ENCODE results near the gene PATJ. TPM values are rescaled to one million over a fixed set of nuclear protein-coding genes. Genes with fewer than 3 reads are reported as not detected.

PATJ gene
- total and polyA plus RNA-seq, 7 donors = 2.0 to 49.9 (median 17.1) TPM

DNA sequence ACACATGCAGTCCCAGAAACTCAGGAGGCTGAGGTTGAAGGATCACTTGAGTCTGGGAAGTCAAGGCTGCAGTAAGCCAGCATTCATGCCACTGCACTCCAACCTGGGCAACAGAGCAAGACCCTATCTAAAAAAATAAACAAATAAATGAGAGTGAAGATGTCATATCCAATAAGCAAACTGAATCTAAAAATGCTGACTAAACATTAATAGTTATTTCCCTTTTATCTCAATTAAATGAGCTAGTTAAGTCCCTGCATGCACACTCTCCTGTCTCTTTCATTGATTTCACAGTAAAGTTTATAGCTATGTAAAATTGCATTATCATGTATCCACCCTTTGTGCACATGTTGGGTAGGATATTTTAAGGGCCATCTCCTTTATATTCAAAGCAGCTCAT, 371.2 kb downstream of the PATJ start:
- H3K9me3 ChIP-seq = no peaks in the 10 kb centered on the region
- H3K27me3 ChIP-seq (ENCODE audit: insufficient read depth in 3 of 3, low read length in 2 of 3) = no peaks in the 10 kb centered on the region
- DNase-seq (no peak), ATAC-seq (no peak)
- peaks cover 15% of the 10 kb centered on the region for H3K4me1 ChIP-seq
- peaks cover 3 to 31% of the 10 kb centered on the region in 2 donors for H3K36me3 ChIP-seq (ENCODE audit: insufficient read depth in 1 of 2, low read depth in 1 of 2)
- H3K27ac ChIP-seq = no peak overlapping the region
- TF ChIP-seq, protein P1, sequence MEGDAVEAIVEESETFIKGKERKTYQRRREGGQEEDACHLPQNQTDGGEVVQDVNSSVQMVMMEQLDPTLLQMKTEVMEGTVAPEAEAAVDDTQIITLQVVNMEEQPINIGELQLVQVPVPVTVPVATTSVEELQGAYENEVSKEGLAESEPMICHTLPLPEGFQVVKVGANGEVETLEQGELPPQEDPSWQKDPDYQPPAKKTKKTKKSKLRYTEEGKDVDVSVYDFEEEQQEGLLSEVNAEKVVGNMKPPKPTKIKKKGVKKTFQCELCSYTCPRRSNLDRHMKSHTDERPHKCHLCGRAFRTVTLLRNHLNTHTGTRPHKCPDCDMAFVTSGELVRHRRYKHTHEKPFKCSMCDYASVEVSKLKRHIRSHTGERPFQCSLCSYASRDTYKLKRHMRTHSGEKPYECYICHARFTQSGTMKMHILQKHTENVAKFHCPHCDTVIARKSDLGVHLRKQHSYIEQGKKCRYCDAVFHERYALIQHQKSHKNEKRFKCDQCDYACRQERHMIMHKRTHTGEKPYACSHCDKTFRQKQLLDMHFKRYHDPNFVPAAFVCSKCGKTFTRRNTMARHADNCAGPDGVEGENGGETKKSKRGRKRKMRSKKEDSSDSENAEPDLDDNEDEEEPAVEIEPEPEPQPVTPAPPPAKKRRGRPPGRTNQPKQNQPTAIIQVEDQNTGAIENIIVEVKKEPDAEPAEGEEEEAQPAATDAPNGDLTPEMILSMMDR (IDR thresholded peaks at IDR 0.05) = no peak
- no peak overlapping the region for H3K4me3 ChIP-seq
- intact Hi-C loops (cut with DNase I) = no loop called here

DNA sequence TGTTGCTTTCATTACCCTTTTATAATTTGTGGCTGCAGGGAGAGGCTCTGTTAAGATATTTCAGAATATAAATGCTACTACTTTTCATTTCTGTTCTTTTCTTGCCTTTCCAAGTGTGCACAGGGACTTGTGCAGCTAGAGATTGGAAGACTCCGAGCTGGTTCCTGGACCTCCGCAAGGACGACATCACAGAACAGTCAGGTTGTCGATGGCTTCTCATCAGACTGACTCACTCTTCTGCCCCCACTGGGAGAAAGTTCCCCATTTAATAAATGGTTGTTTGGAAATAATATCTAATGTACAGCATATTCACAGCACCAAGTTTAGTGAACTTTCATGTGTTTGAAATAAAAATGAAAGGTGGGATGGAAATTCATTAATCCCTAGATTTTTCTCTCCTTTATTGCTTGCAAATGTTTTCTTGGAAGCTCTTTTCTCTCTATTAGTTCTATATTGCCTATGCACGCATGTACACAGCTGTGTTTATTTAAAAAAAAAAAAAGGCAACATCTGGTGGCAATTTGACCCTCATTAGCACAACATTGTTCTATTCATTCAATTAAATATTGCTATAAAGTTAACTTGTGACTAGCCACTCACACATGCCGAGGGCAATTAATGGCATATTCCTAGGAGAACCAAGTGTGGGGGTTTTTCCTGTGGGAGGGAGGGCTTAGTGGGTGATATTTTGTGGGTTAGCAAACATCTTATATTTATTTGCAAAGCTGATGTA, 374.9 kb downstream of the PATJ start:
- H3K36me3 ChIP-seq (ENCODE audit: insufficient read depth in 1 of 2, low read depth in 1 of 2) = peaks cover 3 to 36% of the 10 kb centered on the region in 2 donors
- no peaks in the 10 kb centered on the region for H3K9me3 ChIP-seq
- peaks cover 4% of the 10 kb centered on the region for H3K4me1 ChIP-seq
- ATAC-seq = no peak
- intact Hi-C loops (cut with DNase I) = no loop called here
- TF ChIP-seq, protein P1 (IDR thresholded peaks at IDR 0.05) = no peak
- no peak for DNase-seq
- H3K27me3 ChIP-seq (ENCODE audit: insufficient read depth in 3 of 3, low read length in 2 of 3) = no peaks in the 10 kb centered on the region
- no peak overlapping the region for H3K27ac ChIP-seq
- WGBS, 3 donors = 76 to 88% (median 86%) methylated on average over 6 of the region's 6 CpGs
- no peak overlapping the region for H3K4me3 ChIP-seq

DNA sequence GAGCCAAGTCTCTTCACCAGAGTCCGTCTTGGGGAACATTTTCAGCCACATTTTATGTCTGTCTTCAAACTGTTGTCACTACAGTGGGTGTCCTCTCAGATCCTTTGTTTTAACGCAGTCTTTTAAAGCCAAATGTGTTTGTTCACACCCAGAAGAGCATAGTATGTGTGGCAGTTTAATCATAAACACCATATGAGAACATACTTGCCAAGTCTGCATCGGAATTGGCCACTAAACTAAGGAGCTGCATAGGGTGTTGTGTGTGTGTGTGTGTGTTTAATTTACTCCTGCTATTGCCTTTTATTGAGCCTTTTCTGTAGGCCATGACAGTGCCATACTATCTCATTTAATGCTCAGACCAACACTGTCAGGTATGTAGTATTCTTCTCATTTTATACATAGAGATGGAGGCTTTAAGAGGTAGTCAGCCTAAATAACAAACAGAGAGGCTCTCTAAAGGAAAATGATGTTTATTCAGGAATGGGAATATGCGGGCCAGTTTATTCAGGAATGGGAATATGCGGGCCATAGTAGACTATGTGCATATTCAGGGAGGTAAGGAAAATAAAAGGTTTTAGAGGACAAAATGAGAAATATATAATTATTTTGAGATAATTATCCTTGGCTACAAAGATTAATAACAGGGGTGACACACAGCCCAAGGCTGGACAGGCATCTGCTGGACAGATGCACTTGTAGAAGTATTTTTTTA, 384.5 kb downstream of the PATJ start:
- Histone ChIP-seq H3K27ac (no peak overlapping the region), H3K4me3 (no peak overlapping the region), H3K27me3 (ENCODE audit: insufficient read depth in 3 of 3, low read length in 2 of 3) (no peaks in the 10 kb centered on the region), H3K4me1 (peaks cover 2% of the 10 kb centered on the region), H3K9me3 (no peaks in the 10 kb centered on the region), H3K36me3 (ENCODE audit: insufficient read depth in 1 of 2, low read depth in 1 of 2) (peaks cover 0 to 57% of the 10 kb centered on the region in 2 donors)
- WGBS, 3 donors = 86 to 89% (median 88%) methylated on average over 5 of the region's 5 CpGs
- ATAC-seq (no peak), DNase-seq (no peak)
- intact Hi-C loops (cut with DNase I) = loop anchor here in 1 of 2 donors (5.0 kb wide), 1 partner anchor 39 kb away; no protein-coding TSS in a partner anchor
- TF ChIP-seq, protein P1 (IDR thresholded peaks at IDR 0.05) = no peak

DNA sequence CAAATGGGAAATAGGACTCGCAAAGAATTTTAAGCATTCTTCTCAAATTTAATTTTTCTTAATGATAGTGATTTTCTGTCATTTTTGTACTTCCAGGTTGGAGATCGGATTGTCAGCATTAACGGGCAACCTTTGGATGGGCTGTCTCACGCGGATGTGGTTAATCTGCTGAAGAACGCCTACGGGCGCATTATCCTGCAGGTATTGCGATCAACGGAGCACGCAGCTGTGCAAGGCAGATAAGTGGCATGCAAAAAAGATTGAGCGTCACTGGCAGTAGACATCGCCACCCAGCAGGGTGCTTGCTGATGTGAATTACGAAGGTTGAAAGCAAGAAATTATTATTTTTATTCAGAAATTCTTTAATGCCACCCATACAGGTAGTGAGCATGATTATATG, 386.5 kb downstream of the PATJ start:
- no peaks in the 10 kb centered on the region for H3K27me3 ChIP-seq (ENCODE audit: insufficient read depth in 3 of 3, low read length in 2 of 3)
- H3K4me3 ChIP-seq = no peak overlapping the region
- H3K4me1 ChIP-seq = no peaks in the 10 kb centered on the region
- peaks cover 0 to 75% of the 10 kb centered on the region in 2 donors for H3K36me3 ChIP-seq (ENCODE audit: insufficient read depth in 1 of 2, low read depth in 1 of 2)
- WGBS, 3 donors = 90 to 92% (median 91%) methylated on average over 14 of the region's 14 CpGs
- no peak overlapping the region for H3K27ac ChIP-seq
- DNase-seq (no peak), ATAC-seq (no peak)
- intact Hi-C loops (cut with DNase I) = loop anchor here in 1 of 2 donors (5.0 kb wide), 1 partner anchor 41 kb away; no protein-coding TSS in a partner anchor
- H3K9me3 ChIP-seq = no peaks in the 10 kb centered on the region
- TF ChIP-seq, protein P1 (IDR thresholded peaks at IDR 0.05) = no peak

Measured in psoas muscle (tissue), 8 donors.